ENCODE data around the gene MCC.
"Not testable (repeated sequence)": the region's sequence is repeated elsewhere in the genome, so short reads cannot be mapped to it uniquely, and the experiment has no call there.

The MCC gene

GRCh38 chr5:113092683-113093082, 395.6 kb downstream of the MCC start:
- DNase-seq, result no peak

GRCh38 chr5:113091622-113092021, 396.6 kb downstream of the MCC start:
- no peak for DNase-seq

DNA sequence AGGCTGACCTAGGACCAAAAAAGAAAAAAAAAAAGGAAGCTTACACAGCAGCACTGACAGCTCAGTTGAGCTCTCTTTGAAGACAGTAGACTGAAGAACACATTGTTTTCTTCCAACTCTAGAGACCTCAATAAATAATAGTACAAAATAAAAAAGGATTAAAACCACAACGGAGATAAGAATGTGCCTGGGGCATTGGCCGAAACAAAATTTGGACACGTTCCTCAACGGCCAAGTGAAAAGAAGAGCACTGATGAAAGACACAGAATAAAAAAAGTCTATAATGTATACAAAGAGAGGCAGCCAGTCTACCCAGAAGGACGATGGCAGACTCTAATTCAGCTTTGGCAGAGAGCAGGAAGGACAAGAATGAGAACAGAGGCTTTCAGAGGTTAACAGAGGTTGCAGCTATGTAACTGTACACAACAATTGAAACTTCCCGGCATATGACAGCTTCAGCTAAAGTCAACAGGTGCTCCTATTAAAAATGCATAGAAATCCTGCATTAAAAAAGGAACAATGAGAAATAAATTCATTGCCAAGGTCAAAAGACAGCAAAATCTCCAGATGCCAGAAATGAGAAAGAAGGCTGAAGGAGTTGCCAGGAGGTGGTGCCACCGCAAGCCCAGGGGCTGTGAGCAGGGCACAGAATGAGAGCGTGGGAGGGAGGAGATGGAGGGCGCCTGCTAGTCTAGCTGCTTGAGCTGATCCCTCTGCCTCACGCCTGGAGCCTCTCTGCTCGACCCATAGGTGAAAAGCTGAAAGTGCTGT, 397.7 kb downstream of the MCC start:
- DNase-seq, result no peak

DNA sequence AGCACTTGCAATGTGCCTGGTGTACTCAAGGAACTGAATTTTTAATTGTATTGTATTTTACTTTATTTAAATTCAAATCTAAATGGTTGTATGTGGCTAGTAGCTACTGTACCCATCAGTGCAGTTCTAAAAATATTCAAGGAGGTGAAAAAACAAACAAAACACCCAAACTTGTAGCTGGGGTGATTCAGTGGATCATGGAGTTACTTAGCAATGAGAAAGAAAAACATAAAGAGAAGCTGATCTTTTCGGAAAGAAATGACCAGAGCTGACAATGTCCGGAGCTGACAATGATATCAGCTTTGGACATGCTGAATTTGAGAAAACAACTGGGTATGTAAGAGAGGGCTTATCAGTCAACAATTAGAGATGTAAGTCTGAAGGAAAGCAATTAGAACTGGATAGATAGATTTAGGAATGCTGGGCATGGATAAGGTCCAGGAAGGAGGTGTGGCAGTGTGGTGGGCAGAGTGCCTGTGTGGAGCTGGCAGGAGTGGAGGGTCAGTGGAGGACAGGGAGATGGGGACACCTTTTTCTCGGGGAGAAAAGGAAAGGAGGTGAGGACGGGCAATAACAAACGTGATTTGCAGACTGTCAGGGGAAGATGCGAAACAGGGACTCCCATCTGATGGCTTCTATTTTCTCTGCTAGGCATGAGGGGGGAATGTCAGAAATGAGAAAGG, 398.5 kb downstream of the MCC start:
- no peak for DNase-seq

GRCh38 chr5:113087976-113088514, 400.2 kb downstream of the MCC start:
- DNase-seq, result no peak

DNA sequence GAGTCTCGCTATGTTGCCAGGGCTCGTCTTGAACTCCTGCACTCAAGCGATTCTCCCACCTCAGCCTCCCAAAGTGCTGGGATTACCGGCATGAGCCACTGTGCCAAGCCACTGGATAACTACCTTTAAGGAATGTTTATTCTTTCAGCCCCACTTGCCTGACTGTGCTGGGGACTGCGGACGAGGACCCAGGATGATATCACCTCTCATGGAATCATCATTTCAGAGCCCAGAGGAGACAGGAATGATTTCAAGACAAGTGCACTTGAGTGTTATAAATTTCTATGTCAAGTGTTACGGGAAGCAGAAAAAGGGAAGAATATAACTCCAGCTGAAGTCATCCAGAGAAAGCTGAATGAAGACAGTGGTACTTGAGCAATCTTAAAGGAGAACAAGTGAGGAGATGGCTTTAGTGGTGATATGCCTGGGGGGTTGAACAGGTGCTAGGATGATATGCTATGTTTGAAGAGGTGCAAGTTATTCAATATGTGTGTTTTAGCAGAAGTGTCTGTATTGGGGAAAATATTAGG, 402.3 kb downstream of the MCC start:
- no peak for DNase-seq

GRCh38 chr5:113085084-113085414, 403.2 kb downstream of the MCC start:
- DNase-seq, result no peak

DNA sequence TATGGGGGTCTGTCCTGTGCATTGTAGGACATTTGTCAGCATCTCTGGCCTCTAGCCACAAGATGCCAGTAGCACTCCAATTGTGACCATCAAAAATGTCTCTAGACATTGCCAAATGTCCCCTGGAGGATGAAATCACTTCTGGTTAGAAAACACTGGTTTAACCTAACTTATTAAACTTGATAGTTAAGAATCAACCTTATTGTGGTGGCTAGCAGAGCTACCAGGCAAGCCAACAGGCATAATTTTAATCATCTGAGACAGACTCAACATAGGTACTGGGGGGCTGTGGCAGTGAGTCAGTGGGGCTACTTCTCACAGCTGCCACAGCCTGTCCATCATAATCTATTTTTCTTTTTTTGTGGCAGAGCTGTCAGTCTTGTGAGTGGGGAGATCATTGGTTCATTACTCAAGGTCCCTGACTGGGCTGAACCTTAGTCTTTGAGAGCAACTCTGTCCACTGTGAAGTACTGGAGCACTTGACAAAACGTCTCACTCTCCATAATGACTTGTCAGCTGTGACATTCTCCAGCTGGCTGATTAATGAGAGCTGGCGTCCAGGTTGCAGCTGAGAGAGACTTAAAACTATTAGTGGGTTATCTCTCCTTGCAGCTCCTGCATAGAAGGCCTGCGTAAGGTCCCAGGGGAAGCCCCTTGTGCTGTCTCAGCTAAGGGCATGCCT, 403.7 kb downstream of the MCC start:
- DNase-seq, result no peak

GRCh38 chr5:113083481-113083880, 404.8 kb downstream of the MCC start:
- no peak for DNase-seq

GRCh38 chr5:113082547-113082905, 405.7 kb downstream of the MCC start:
- no peak for DNase-seq

DNA sequence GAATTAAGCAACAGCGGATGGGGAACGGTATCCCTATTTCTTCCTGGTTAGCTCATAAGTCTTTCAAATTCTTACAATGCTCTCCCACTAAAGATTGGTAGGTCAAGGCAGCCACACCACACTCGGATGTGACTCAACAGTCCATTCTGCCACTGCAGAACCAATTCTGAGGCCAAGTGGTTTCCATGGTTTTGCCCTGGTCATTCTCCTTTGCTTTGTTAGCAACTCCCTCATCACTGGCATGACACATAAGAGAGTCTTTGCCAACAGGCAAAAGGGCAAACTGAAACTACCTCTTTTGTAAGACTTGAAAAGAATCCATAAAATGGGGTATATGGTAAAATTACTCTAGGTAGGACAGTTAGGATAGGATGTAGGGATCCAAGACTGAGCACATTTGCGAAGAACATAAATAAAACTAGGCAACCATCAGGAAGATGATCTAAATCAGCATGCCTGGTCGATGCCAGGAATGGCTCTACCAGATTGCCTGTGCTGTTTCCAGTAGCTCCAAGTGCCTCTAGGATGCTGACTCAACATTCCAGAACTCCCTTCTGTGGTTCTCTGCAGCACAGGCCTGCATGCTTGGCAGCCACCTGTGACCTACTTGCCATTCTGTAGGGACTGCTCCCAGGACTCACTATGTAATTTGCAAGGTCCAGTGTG, 406.2 kb downstream of the MCC start:
- no peak for DNase-seq

DNA sequence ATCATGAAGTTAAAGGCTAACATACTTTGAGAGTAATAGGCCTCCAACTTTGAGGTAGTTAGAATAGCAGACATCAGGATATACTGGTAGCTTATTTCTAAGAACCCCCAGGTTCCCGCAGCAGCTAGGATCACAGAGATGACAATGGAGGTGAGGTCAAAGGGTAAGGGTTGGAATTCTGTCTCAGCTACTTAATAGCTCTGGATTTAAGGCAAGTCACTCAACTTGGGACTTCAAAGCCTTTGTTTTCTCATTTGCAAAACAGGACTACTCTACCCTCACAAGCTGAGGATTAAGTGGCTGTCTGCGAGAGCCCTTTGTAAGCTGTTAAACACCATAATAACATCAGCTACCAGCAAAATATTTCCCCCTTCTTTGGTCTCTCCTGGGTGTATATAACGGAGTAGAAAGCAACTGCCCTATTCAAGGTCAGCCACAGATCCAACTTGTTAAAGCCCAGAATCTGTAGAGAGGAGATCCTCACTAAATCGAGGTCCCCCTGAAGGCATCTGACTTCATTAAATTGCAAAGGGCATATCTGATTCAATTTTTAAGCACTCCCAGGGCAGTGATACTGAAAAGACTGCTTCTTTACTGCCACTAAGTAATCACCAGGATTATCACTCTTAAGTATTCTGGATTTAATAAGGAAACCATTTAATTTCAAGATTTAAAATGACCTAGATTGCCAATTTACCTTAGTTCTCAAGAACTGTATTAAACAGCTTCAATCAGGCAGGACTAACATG, 407.0 kb downstream of the MCC start:
- DNase-seq, result no peak

DNA sequence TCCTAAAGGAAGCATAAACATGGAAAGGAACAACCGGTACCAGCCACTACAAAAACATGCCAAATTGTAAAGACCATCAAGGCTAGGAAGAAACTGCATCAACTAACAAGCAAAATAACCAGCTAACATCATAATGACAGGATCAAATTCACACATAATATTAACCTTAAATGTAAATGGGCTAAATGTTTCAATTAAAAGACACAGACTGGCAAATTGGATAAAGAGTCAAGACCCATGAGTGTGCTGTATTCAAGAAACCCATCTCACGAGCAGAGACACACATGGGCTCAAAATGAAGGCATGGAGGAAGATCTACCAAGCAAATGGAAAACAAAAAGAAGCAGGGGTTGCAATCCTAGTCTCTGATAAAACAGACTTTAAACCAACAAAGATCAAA, 411.6 kb downstream of the MCC start:
- DNase-seq, result not testable (repeated sequence)

- no peak for DNase-seq
These were observed 413.2 kb downstream of the MCC start for GRCh38 chr5:113075019-113075418.

DNA sequence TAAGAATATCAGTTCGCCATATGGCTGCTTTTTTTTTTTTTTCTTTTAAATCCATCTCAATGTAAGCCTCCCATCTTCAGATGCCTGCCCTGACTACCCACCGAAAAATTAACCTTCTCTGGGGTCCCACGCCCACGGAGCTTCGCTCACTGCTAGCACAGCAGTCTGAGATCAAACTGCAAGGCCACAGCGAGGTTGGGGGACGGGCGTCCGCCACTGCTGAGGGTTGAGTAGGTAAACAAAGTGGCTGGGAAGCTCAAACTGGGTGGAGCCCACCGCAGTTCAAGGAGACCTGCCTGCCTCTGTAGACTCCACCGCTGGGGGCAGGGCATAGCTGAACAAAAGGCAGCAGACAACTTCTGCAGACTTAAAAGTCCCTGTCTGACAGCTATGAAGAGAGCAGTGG, 414.6 kb downstream of the MCC start:
- DNase-seq, result not testable (repeated sequence)

DNA sequence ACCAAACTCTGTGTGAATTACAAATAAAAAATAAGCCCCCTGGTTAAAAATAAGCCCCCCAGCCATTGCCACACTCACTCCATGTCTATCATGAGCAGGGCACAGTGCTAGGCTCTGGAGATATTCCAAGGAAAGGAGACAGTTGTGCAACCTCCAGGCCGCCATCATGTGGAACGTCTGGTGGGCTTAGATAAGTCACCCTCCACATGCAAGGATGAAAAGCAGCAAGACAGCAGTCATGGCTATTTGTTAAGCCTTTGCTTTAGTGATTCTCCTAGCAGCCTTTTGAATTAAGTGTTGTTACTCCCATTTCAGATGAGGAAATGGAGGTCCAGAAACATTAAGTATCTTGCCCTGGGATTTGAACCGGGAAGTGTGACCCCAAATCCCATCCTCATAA, 416.9 kb downstream of the MCC start:
- DNase-seq, result no peak

- DNase-seq, result no peak
These were observed 417.4 kb downstream of the MCC start for GRCh38 chr5:113070901-113071300.

GRCh38 chr5:113068559-113068958, 419.7 kb downstream of the MCC start:
- no peak for DNase-seq

DNA sequence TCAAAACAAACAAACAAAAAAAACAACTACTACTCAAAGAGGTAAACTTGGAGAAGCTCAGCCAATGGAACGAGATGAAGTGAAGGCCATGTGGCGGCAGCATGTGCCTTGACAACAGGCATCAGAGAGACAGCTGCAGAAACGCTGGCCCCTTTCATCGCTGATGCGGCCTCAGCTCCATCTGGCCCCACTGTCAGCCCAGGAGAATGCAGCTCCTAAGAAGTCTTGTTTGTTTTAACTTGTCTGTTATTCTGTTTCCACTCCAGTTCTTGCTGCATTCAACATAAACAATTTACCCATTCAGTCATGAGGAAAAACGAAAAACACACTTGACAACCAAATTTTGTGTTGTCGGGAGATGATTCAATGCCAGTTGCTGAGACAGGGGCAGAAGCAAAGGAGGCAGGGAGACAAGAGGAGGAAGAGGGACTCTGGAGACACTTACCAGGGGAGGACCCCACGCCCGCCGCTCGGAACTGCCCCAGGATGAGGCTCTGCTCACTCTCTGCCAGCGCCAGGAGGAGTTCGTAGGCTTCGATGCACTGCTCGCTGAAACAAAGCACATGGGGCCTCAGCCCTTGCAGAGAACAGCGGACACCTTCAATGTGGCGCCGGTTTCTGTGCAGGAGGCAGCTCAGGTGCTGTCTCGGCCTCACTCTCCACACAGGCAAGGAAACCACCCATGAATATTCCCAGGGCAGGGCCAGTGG, 420.5 kb downstream of the MCC start:
- peak; percentile 84 for DNase-seq

- no peak for DNase-seq
These were observed 422.6 kb downstream of the MCC start for GRCh38 chr5:113065626-113066025.

GRCh38 chr5:113064806-113065205, 423.4 kb downstream of the MCC start:
- no peak for DNase-seq

- DNase-seq, result no peak
These were observed 424.3 kb downstream of the MCC start for GRCh38 chr5:113063927-113064326.
